Testis (tissue), 3 donors: ENCODE measurements around the gene HS2ST1. TPM values are rescaled to one million over a fixed set of nuclear protein-coding genes. Genes with fewer than 3 reads are reported as not detected.

Source experiments
- DNase-seq: peaks from one replicate; pipeline ENCODE4 v3.0.0-alpha.2; 2019
- H3K27ac ChIP-seq, 2 donors: fragments of 200-600 bp; sonication (generic); one replicate each; pipeline ENCODE4 v1.5.1; 2019
- H3K27me3 ChIP-seq: fragments of 200-600 bp; sonication (generic); one replicate; pipeline ENCODE4 v1.5.1; 2019
- H3K36me3 ChIP-seq: fragments of 200-600 bp; sonication (generic); one replicate; pipeline ENCODE4 v1.5.1; 2017; ENCODE audit warnings: low read depth; ENCODE audit errors: missing control alignments
- H3K4me1 ChIP-seq: fragments of 200-600 bp; sonication (generic); one replicate; pipeline ENCODE4 v1.5.1; 2019
- H3K4me3 ChIP-seq, 2 donors: fragments of 200-600 bp; sonication (generic); one replicate each; pipeline ENCODE4 v1.5.1; 2017 to 2019
- H3K9me3 ChIP-seq: fragments of 200-600 bp; sonication (generic); one replicate; pipeline ENCODE4 v1.5.1; 2017
- CTCF ChIP-seq, 3 experiments: fragments of 450-650 bp in 2 of 3; fragments of 200-600 bp in 1 of 3; sonication (generic) in 1 of 3; IDR thresholded peaks; one replicate each; pipeline ENCODE4 v1.5.1; 2016 to 2019; ENCODE audit warnings: antibody characterized with exemption in 3 of 3, mild to moderate bottlenecking in 2 of 3, moderate library complexity in 1 of 3
- POLR2A ChIP-seq: fragments of 450-650 bp; IDR thresholded peaks from one replicate; pipeline ENCODE4 v1.6.1; 2017; ENCODE audit warnings: antibody characterized with exemption, mild to moderate bottlenecking, moderate library complexity
- WGBS, 2 donors: methylation state at CpG; one replicate each; pipeline ENCODE4 v1.1.5; 2018; 5-methylcytosine and 5-hydroxymethylcytosine counted together
- intact Hi-C: fragments of 100-400 bp; cut with DNase I; formaldehyde crosslinking; loops from one replicate; pipeline ENCODE4 v1.15.1; 2023; ENCODE audit warnings: low total_unique reads
- polyA plus RNA-seq: library from polyadenylated mRNA; stranded (reverse); fragments of 350-450 nt; fragmentation: Illumina TruSeq; extraction: RNeasy Lipid Tissue Mini Kit (QIAGEN cat#74804); gene quantifications from one replicate; pipeline ENCODE4 v1.2.3, GENCODE V29; 2014; ENCODE audit warnings: low read depth, low replicate concordance; ENCODE audit not compliant: insufficient read depth
- total RNA-seq, 2 donors: library from RNA; depleted of rRNA; stranded (reverse); fragments of >200 nt; gene quantifications; one replicate each; pipeline ENCODE4 v1.2.3, GENCODE V29; 2016

Gene HS2ST1
- total and polyA plus RNA-seq, 3 donors from 2014 or later, result 12.8 to 22.4 (median 21.1) TPM

- no peak for DNase-seq
- TF ChIP-seq CTCF (IDR thresholded peaks at IDR 0.05) (no peak), POLR2A (no peak)
- Histone ChIP-seq H3K27ac (no peak overlapping the region), H3K4me1 (no peaks in the 10 kb centered on the region), H3K9me3 (no peaks in the 10 kb centered on the region), H3K4me3 (no peak overlapping the region), H3K27me3 (no peaks in the 10 kb centered on the region), H3K36me3 (no peaks in the 10 kb centered on the region)
- 0 to 2% methylated on average over 1 of the region's 1 CpG for WGBS, 2 donors
- intact Hi-C loops, result no loop called here
These were observed 8.6 kb upstream of the HS2ST1 start for GRCh38 chr1:86905875-86906274.

GRCh38 chr1:86906419-86906818 lies 8.0 kb upstream of the HS2ST1 start:
- 40 to 63% methylated on average over 2 of the region's 2 CpGs for WGBS, 2 donors
- no peaks in the 10 kb centered on the region for H3K4me1 ChIP-seq
- H3K27me3 ChIP-seq, result no peaks in the 10 kb centered on the region
- no peak for TF ChIP-seq CTCF (IDR thresholded peaks at IDR 0.05)
- TF ChIP-seq POLR2A, result no peak
- intact Hi-C loops, result no loop called here
- no peaks in the 10 kb centered on the region for H3K36me3 ChIP-seq
- H3K9me3 ChIP-seq, result no peaks in the 10 kb centered on the region
- no peak for DNase-seq
- H3K27ac ChIP-seq, result no peak overlapping the region
- no peak overlapping the region for H3K4me3 ChIP-seq

GRCh38 chr1:86912281-86912900 lies 2.0 kb upstream of the HS2ST1 start:
- no peaks in the 10 kb centered on the region for H3K9me3 ChIP-seq
- TF ChIP-seq POLR2A, result no peak
- no peak for TF ChIP-seq CTCF (IDR thresholded peaks at IDR 0.05)
- peak overlapping the region in 1 of 2 donors; percentile 89 for H3K4me3 ChIP-seq
- no peaks in the 10 kb centered on the region for H3K27me3 ChIP-seq
- H3K4me1 ChIP-seq, result peaks cover 14% of the 10 kb centered on the region
- intact Hi-C loops, result no loop called here
- H3K27ac ChIP-seq, result no peak overlapping the region
- no peaks in the 10 kb centered on the region for H3K36me3 ChIP-seq
- 35 to 46% methylated on average over 6 of the region's 6 CpGs for WGBS, 2 donors
- DNase-seq, result no peak

GRCh38 chr1:86913399-86913895 lies 988 bp upstream of the HS2ST1 start:
- DNase-seq, result peak; percentile 55
- Histone ChIP-seq H3K36me3 (no peaks in the 10 kb centered on the region), H3K4me3 (peak overlapping the region; percentile 89 to 92), H3K9me3 (no peaks in the 10 kb centered on the region), H3K4me1 (peaks cover 14% of the 10 kb centered on the region), H3K27ac (peak overlapping the region; percentile 94 to 95), H3K27me3 (no peaks in the 10 kb centered on the region)
- no peak for TF ChIP-seq CTCF (IDR thresholded peaks at IDR 0.05)
- TF ChIP-seq POLR2A, result no peak
- intact Hi-C loops, result no loop called here
- WGBS, 2 donors, result 0% methylated on average over 17 of the region's 17 CpGs
